Suprapubic skin (tissue), 4 donors: ENCODE measurements around the gene ACOX1.

ENCODE experiments used
- CTCF ChIP-seq, 2 donors: fragments of 200-600 bp in 1 of 2; fragments of 450-650 bp in 1 of 2; sonication (generic) in 1 of 2; IDR thresholded peaks; one replicate each; pipeline ENCODE4 v1.5.1; 2016 to 2019; ENCODE audit warnings: antibody characterized with exemption in 2 of 2, mild to moderate bottlenecking in 1 of 2, moderate library complexity in 1 of 2
- EP300 ChIP-seq: sonication (generic); formaldehyde crosslinking; IDR thresholded peaks from one replicate; pipeline ENCODE4 v1.6.1; 2017; ENCODE audit warnings: antibody characterized with exemption
- POLR2A ChIP-seq, 2 donors: fragments of 450-650 bp; IDR thresholded peaks; one replicate each; pipeline ENCODE4 v1.6.1; 2017; ENCODE audit warnings: antibody characterized with exemption in 2 of 2, mild to moderate bottlenecking in 2 of 2, moderate library complexity in 2 of 2
- POLR2AphosphoS5 ChIP-seq, 3 donors: sonication (generic); formaldehyde crosslinking; IDR thresholded peaks; one replicate each; pipeline ENCODE4 v1.6.1; 2017; ENCODE audit warnings: antibody characterized with exemption in 3 of 3

GRCh38 chr17:75906143-75906884 is 72.7 kb downstream of the ACOX1 start:
- TF ChIP-seq CTCF (IDR thresholded peaks at IDR 0.05): no peak
- TF ChIP-seq EP300: no peak
- TF ChIP-seq POLR2AphosphoS5 (IDR thresholded peaks at IDR 0.05): no peak
- TF ChIP-seq POLR2A (IDR thresholded peaks at IDR 0.05): no peak
